ENCODE measurements around the gene S100Z.

S100Z gene

GRCh38 chr5:76918539-76918938, 68.7 kb downstream of the S100Z start:
- no peak for DNase-seq (ENCODE audit: low read depth, low spot score)
- H3K27me3 ChIP-seq (ENCODE audit: insufficient read depth, insufficient read length): no peaks in the 10 kb centered on the region
- H3K36me3 ChIP-seq (ENCODE audit: insufficient read depth, insufficient read length, low read length): no peaks in the 10 kb centered on the region
- TF ChIP-seq YY1 (IDR thresholded peaks at IDR 0.05; ENCODE audit: insufficient read depth, insufficient read length): no peak
- no peak for TF ChIP-seq ZNF274 (IDR thresholded peaks at IDR 0.05; ENCODE audit: low read depth, low read length)
- no peak for TF ChIP-seq SUZ12 (IDR thresholded peaks at IDR 0.05; ENCODE audit: extremely low read depth, insufficient read depth, insufficient read length)
- no peaks in the 10 kb centered on the region for H3K4me1 ChIP-seq (ENCODE audit: insufficient read depth, insufficient read length)
- H3K4me3 ChIP-seq (ENCODE audit: insufficient read length, low read depth): no peak overlapping the region
- H3K9me3 ChIP-seq (ENCODE audit: insufficient read depth, low read length): no peaks in the 10 kb centered on the region; the same call in 1 of the 2 replicates
- no peak overlapping the region for H3K9ac ChIP-seq (ENCODE audit: insufficient read length, low read depth)

GRCh38 chr5:76920491-76920890, 70.7 kb downstream of the S100Z start:
- H3K4me3 ChIP-seq (ENCODE audit: insufficient read length, low read depth): no peak overlapping the region
- no peaks in the 10 kb centered on the region for H3K9me3 ChIP-seq (ENCODE audit: insufficient read depth, low read length)
- no peak overlapping the region for H3K9ac ChIP-seq (ENCODE audit: insufficient read length, low read depth)
- H3K27me3 ChIP-seq (ENCODE audit: insufficient read depth, insufficient read length): no peaks in the 10 kb centered on the region
- H3K4me1 ChIP-seq (ENCODE audit: insufficient read depth, insufficient read length): no peaks in the 10 kb centered on the region
- no peak for DNase-seq (ENCODE audit: low read depth, low spot score)
- TF ChIP-seq YY1 (IDR thresholded peaks at IDR 0.05; ENCODE audit: insufficient read depth, insufficient read length) (no peak), ZNF274 (IDR thresholded peaks at IDR 0.05; ENCODE audit: low read depth, low read length) (no peak), SUZ12 (IDR thresholded peaks at IDR 0.05; ENCODE audit: extremely low read depth, insufficient read depth, insufficient read length) (no peak)
- H3K36me3 ChIP-seq (ENCODE audit: insufficient read depth, insufficient read length, low read length): no peaks in the 10 kb centered on the region

GRCh38 chr5:76926329-76927105, 76.7 kb downstream of the S100Z start:
- no peak for DNase-seq (ENCODE audit: low read depth, low spot score)
- TF ChIP-seq ZNF274 (IDR thresholded peaks at IDR 0.05; ENCODE audit: low read depth, low read length): no peak
- TF ChIP-seq SUZ12 (IDR thresholded peaks at IDR 0.05; ENCODE audit: extremely low read depth, insufficient read depth, insufficient read length): no peak
- no peak for TF ChIP-seq YY1 (IDR thresholded peaks at IDR 0.05; ENCODE audit: insufficient read depth, insufficient read length)
- H3K9me3 ChIP-seq (ENCODE audit: insufficient read depth, low read length): no peaks in the 10 kb centered on the region
- no peaks in the 10 kb centered on the region for H3K36me3 ChIP-seq (ENCODE audit: insufficient read depth, insufficient read length, low read length)
- no peak overlapping the region for H3K4me3 ChIP-seq (ENCODE audit: insufficient read length, low read depth)
- H3K9ac ChIP-seq (ENCODE audit: insufficient read length, low read depth): no peak overlapping the region
- no peaks in the 10 kb centered on the region for H3K27me3 ChIP-seq (ENCODE audit: insufficient read depth, insufficient read length)
- no peaks in the 10 kb centered on the region for H3K4me1 ChIP-seq (ENCODE audit: insufficient read depth, insufficient read length)

- H3K4me1 ChIP-seq (ENCODE audit: insufficient read depth, insufficient read length): no peaks in the 10 kb centered on the region
- no peak for TF ChIP-seq SUZ12 (IDR thresholded peaks at IDR 0.05; ENCODE audit: extremely low read depth, insufficient read depth, insufficient read length)
- no peak for DNase-seq (ENCODE audit: low read depth, low spot score)
Observed at GRCh38 chr5:76927961-76928360, 78.1 kb downstream of the S100Z start.

GRCh38 chr5:76930083-76930482, 80.3 kb downstream of the S100Z start:
- TF ChIP-seq SUZ12 (IDR thresholded peaks at IDR 0.05; ENCODE audit: extremely low read depth, insufficient read depth, insufficient read length): no peak
- TF ChIP-seq ZNF274 (IDR thresholded peaks at IDR 0.05; ENCODE audit: low read depth, low read length): no peak
- no peak for TF ChIP-seq YY1 (IDR thresholded peaks at IDR 0.05; ENCODE audit: insufficient read depth, insufficient read length)
- no peak overlapping the region for H3K9ac ChIP-seq (ENCODE audit: insufficient read length, low read depth)
- H3K4me1 ChIP-seq (ENCODE audit: insufficient read depth, insufficient read length): no peaks in the 10 kb centered on the region
- no peak for DNase-seq (ENCODE audit: low read depth, low spot score)
- no peak overlapping the region for H3K4me3 ChIP-seq (ENCODE audit: insufficient read length, low read depth)
- no peaks in the 10 kb centered on the region for H3K27me3 ChIP-seq (ENCODE audit: insufficient read depth, insufficient read length)
- no peaks in the 10 kb centered on the region for H3K9me3 ChIP-seq (ENCODE audit: insufficient read depth, low read length)
- no peaks in the 10 kb centered on the region for H3K36me3 ChIP-seq (ENCODE audit: insufficient read depth, insufficient read length, low read length)

More at GRCh38 chr5:76927961-76928360, 78.1 kb downstream of the S100Z start:
- Histone ChIP-seq H3K9ac (ENCODE audit: insufficient read length, low read depth) (no peak overlapping the region), H3K4me3 (ENCODE audit: insufficient read length, low read depth) (no peak overlapping the region), H3K27me3 (ENCODE audit: insufficient read depth, insufficient read length) (no peaks in the 10 kb centered on the region), H3K36me3 (ENCODE audit: insufficient read depth, insufficient read length, low read length) (no peaks in the 10 kb centered on the region), H3K9me3 (ENCODE audit: insufficient read depth, low read length) (no peaks in the 10 kb centered on the region)

GRCh38 chr5:76938177-76938576, 88.4 kb downstream of the S100Z start:
- Histone ChIP-seq H3K36me3 (ENCODE audit: insufficient read depth, insufficient read length, low read length) (no peaks in the 10 kb centered on the region), H3K9me3 (ENCODE audit: insufficient read depth, low read length) (no peaks in the 10 kb centered on the region), H3K9ac (ENCODE audit: insufficient read length, low read depth) (no peak overlapping the region), H3K27me3 (ENCODE audit: insufficient read depth, insufficient read length) (no peaks in the 10 kb centered on the region), H3K4me3 (ENCODE audit: insufficient read length, low read depth) (no peak overlapping the region), H3K4me1 (ENCODE audit: insufficient read depth, insufficient read length) (no peaks in the 10 kb centered on the region)
- no peak for DNase-seq (ENCODE audit: low read depth, low spot score)
- TF ChIP-seq SUZ12 (IDR thresholded peaks at IDR 0.05; ENCODE audit: extremely low read depth, insufficient read depth, insufficient read length) (no peak), YY1 (IDR thresholded peaks at IDR 0.05; ENCODE audit: insufficient read depth, insufficient read length) (no peak), ZNF274 (IDR thresholded peaks at IDR 0.05; ENCODE audit: low read depth, low read length) (no peak)

GRCh38 chr5:76941000-76941399, 91.2 kb downstream of the S100Z start:
- TF ChIP-seq SUZ12 (IDR thresholded peaks at IDR 0.05; ENCODE audit: extremely low read depth, insufficient read depth, insufficient read length) (no peak), ZNF274 (IDR thresholded peaks at IDR 0.05; ENCODE audit: low read depth, low read length) (no peak), YY1 (IDR thresholded peaks at IDR 0.05; ENCODE audit: insufficient read depth, insufficient read length) (no peak)
- DNase-seq (ENCODE audit: low read depth, low spot score): no peak
- H3K9ac ChIP-seq (ENCODE audit: insufficient read length, low read depth): no peak overlapping the region
- H3K27me3 ChIP-seq (ENCODE audit: insufficient read depth, insufficient read length): no peaks in the 10 kb centered on the region
- no peaks in the 10 kb centered on the region for H3K9me3 ChIP-seq (ENCODE audit: insufficient read depth, low read length)
- H3K4me1 ChIP-seq (ENCODE audit: insufficient read depth, insufficient read length): no peaks in the 10 kb centered on the region
- no peaks in the 10 kb centered on the region for H3K36me3 ChIP-seq (ENCODE audit: insufficient read depth, insufficient read length, low read length)
- H3K4me3 ChIP-seq (ENCODE audit: insufficient read length, low read depth): no peak overlapping the region

All from NT2/D1 (cell line).